GM18858 (cell line): ENCODE results near the gene F13A1.
"Not testable (repeated sequence)": the region's sequence is repeated elsewhere in the genome, so short reads cannot be mapped to it uniquely, and the experiment has no call there.

Experiments used
- ATAC-seq: cut with Tn5 transposase; IDR thresholded peaks from one replicate; pipeline ENCODE4 v1.9.1; 2021; ENCODE audit not compliant: unreplicated experiment

F13A1 gene

GRCh38 chr6:6317825-6318733 is 2.4 kb downstream of the F13A1 start:
- ATAC-seq = no peak

GRCh38 chr6:6317386-6317785 is 3.1 kb downstream of the F13A1 start:
- no peak for ATAC-seq

DNA sequence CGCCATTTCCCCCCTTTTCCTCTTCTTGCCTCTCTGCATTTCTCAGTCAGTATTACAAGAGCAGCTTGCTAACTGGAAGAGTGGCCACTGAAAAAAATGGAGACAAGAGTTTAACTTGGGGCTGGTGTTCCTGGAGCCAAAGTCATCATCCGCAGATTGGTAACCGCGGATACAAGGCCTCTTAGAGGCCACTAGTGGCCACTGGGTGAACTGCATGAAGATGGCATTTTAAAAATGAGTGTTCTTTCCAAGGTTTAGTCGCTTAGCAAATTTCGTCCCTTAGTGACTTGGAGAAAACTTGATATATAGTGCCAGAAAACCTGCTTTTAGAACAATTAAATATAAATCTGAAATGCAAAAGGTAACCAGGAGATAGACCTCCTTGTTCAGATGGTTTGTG is 4.8 kb downstream of the F13A1 start:
- ATAC-seq = no peak

GRCh38 chr6:6314596-6314995 is 5.9 kb downstream of the F13A1 start:
- ATAC-seq = no peak

- no peak for ATAC-seq
These were observed 7.5 kb downstream of the F13A1 start for GRCh38 chr6:6312901-6313441.

- no peak for ATAC-seq
These were observed 14.9 kb downstream of the F13A1 start for GRCh38 chr6:6305575-6305974.

DNA sequence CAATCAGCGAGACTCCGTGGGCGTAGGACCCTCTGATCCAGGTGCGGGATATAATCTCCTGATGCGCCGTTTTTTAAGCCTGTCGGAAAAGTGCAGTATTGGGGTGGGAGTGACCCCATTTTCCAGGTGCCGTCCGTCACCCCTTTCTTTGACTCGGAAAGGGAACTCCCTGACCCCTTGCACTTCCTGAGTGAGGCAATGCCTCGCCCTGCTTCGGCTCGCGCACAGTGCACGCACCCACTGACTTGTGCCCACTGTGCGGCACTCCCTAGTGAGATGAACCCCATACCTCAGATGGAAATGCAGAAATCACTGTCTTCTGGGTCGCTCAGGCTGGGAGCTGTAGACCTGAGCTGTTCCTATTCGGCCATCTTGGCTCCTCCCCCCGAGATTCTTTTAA is 20.1 kb downstream of the F13A1 start:
- not testable (repeated sequence) for ATAC-seq

GRCh38 chr6:6293317-6293716 is 27.1 kb downstream of the F13A1 start:
- no peak for ATAC-seq

DNA sequence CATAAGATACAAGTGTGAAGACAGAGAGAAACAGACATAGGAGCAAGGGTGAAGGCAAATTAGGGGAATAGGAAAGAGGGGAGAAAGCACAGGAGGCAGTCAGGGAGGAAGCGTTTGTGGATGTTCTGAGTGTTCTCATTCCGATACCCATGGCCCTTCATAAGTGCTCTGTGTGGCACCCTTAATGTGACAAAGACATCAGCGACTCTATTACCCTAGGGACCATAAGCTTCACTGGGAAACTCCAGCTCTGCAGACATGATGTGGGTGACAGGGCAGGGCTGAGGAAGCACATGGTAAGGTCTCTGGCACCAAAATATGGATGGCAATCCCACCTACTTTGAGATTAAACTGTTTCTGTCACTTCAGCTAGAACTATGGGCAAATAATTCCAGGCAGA is 33.0 kb downstream of the F13A1 start:
- ATAC-seq = no peak

DNA sequence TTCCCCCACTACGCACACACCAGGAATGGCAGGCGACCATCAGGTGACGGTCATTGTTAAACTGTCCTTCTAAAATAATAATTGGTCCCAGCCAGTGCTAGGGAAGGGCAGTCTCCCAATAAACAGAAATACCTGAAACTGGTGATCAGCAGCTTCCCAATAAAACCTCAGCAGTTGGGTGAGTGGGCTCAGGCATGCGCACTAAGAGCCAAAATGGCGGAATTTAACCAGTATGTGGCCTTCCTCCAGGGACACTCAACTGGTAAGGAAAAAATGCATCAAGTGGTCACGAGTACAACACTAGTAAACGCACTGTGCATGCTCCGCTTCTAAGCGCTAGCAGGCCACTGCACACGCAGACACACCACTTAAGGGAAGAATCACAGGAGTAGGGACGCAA is 34.8 kb downstream of the F13A1 start:
- ATAC-seq = no peak

GRCh38 chr6:6284221-6284966 is 36.1 kb downstream of the F13A1 start:
- no peak for ATAC-seq

DNA sequence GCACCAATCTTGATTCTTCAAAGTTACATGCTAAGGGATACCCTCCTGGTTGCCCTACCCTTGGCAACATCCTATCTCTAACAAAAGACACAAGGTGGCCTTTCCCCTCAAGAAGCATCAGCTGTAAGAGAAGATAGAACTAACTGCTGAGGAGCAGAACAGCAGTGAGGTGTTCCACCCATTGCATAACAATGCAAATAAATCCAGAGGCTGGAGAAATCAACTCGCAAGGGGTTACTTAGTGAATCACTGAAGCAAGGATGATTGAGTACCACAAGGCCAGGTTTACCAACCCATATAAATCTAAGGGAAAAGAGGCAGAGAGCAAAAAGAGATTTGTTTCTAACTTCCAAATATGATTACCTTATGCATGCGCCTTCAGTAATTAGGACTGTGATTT is 36.7 kb downstream of the F13A1 start:
- ATAC-seq = no peak

- no peak for ATAC-seq
These were observed 37.7 kb downstream of the F13A1 start for GRCh38 chr6:6282716-6283115.

GRCh38 chr6:6277413-6277812 is 43.0 kb downstream of the F13A1 start:
- no peak for ATAC-seq

GRCh38 chr6:6270948-6271535 is 49.4 kb downstream of the F13A1 start:
- no peak for ATAC-seq

DNA sequence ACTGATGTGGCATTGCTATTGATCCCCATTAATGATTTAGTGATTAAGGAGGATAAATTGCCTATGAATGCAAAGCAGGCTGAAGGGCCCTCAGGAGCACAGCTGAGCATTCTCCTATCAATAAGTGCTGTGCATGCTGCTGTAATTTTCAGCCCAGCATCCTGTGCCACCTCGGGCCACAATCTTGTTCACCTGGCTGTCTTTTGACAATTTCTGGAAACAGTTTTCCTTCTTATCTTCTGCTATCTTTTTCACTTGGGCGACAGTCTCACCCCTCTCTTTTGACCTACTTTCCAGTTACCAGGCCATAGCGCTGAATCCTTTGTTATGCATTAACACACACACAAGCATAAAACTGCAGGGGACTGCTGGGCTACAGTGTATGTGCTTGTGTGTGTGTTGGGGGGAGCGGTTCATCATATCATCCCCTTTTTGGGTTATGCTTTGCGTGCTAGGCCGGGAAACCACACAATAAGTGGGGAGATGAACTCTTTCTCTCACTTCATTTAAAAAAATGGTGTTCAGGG is 60.2 kb downstream of the F13A1 start:
- ATAC-seq = no peak

DNA sequence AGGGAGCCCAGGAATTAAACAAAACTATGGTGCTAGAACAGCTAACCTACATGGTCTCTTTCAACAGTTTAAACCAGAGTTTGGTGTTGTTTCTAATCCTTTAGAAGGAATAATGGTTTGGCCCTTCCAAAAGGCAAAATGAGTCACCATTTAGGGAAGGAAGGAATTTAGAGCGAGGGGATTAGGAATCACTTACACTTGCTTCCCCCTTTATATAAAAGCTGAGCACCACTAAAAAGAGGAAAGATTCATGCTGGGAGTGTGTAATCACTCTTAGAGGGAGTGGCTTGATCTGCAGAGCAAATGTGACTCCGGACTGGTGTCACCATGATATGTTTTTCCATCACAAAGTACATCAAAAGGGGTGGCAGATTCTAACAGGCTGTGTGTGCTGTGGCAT is 63.6 kb downstream of the F13A1 start:
- ATAC-seq = no peak

- no peak for ATAC-seq
These were observed 64.2 kb downstream of the F13A1 start for GRCh38 chr6:6256259-6256658.

DNA sequence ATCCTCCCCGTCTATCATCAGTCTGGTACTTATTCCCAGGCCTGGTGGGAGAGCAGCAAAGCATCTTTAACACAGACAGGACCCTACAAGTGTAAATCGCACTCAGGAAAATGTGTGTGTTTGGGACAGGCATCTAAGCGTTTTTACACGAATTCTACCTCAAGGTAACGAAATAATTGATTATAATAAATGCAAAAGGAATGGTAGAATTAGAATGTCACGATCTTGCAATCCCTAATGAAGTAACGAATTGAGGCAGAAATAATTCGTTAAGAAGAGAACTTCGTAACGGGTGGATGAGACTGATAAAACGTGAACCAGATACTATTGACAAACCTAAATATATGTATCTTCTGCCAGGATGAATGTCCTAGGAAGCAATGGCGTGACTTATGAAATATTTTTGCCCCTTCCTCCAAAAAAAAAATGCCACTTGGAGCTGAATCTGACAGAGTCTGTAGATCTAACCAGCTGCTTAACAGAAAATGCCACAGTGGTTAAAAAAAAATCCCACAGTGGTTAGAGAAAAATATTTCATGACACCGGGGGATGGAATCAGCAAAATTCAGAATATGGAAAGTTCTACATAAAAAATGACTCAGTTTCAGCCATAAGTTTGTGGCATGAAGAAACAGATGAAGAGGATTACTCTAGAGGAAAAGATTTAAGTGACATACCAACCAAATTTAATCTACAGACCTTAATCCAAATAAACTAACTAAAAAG is 68.7 kb downstream of the F13A1 start:
- no peak for ATAC-seq

- ATAC-seq = no peak
These were observed 71.8 kb downstream of the F13A1 start for GRCh38 chr6:6248651-6249050.

GRCh38 chr6:6246544-6246943 is 73.9 kb downstream of the F13A1 start:
- peak; percentile 62 for ATAC-seq
